ENCODE data around the gene WASF3. TPM values are rescaled to one million over a fixed set of nuclear protein-coding genes. Genes with fewer than 3 reads are reported as not detected.

Gene WASF3
- total RNA-seq, 1 experiment from 2014 or later, result 0.31 TPM

DNA sequence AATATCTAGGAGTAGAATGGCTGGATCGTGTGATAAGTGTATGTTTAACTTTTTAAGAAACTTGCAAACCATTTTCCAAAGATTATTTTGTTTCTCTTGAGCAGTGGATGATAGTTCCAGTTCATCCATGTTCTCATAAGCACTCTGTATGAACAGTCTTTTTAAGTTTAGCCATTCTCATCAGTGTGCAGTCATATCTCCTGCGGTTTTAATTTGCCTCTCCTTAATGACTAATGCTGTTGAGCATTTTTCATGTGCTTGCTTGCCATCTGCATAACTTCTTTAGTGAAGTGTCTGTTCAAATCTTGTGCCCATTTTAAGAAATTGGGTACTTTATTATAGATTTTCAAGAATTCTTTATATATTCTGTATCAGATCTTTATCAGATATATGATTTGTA, 58.6 kb downstream of the WASF3 start:
- no peaks in the 10 kb centered on the region for H3F3A ChIP-seq (ENCODE audit: insufficient read depth, low read depth)
- BruUV-seq (replicated peaks), result no TSS peak
- H3K4me2 ChIP-seq, result no peak overlapping the region
- no peaks in the 10 kb centered on the region for H3K9me2 ChIP-seq (ENCODE audit: insufficient read depth)
- no peak overlapping the region for H3K4me3 ChIP-seq
- CTCF ChIA-PET, result no interaction called here
- no peaks in the 10 kb centered on the region for H3K36me3 ChIP-seq (ENCODE audit: low read depth)
- H3K4me1 ChIP-seq (replicated peaks; ENCODE audit: insufficient read depth), result no peaks in the 10 kb centered on the region
- DNase-seq, result no peak
- no peaks in the 10 kb centered on the region for H4K20me1 ChIP-seq (ENCODE audit: insufficient read depth)
- H3K79me2 ChIP-seq (ENCODE audit: low read depth), result no peaks in the 10 kb centered on the region
- no peak overlapping the region for H3K27ac ChIP-seq
- no peaks in the 10 kb centered on the region; the same call in 1 of the 2 replicates for H3K9me3 ChIP-seq (ENCODE audit: insufficient read depth, low read depth)
- intact Hi-C loops (cut with micrococcal nuclease; ENCODE audit: unreplicated experiment), result no loop called here
- TF ChIP-seq CTCF (conservative IDR thresholded peaks at IDR 0.05) (no peak), EZH2 (IDR thresholded peaks at IDR 0.05; ENCODE audit: low read depth) (no peak)
- H2AFZ ChIP-seq, result no peak overlapping the region
- POLR2A ChIA-PET (ENCODE audit: unreplicated experiment), result no interaction called here
- H3K27me3 ChIP-seq (ENCODE audit: insufficient read depth, low read depth), result no peaks in the 10 kb centered on the region

GRCh38 chr13:26618726-26619125, 61.2 kb downstream of the WASF3 start:
- TF ChIP-seq CTCF (conservative IDR thresholded peaks at IDR 0.05), result no peak
- no peak for TF ChIP-seq EZH2 (IDR thresholded peaks at IDR 0.05; ENCODE audit: low read depth)
- ChIA-PET POLR2A (ENCODE audit: unreplicated experiment) (no interaction called here), CTCF (no interaction called here)
- Histone ChIP-seq H3K9me3 (ENCODE audit: insufficient read depth, low read depth) (no peaks in the 10 kb centered on the region; the same call in 1 of the 2 replicates), H3K4me3 (no peak overlapping the region), H3F3A (ENCODE audit: insufficient read depth, low read depth) (no peaks in the 10 kb centered on the region), H3K36me3 (ENCODE audit: low read depth) (no peaks in the 10 kb centered on the region), H3K27ac (no peak overlapping the region), H3K4me1 (replicated peaks; ENCODE audit: insufficient read depth) (no peaks in the 10 kb centered on the region), H3K79me2 (ENCODE audit: low read depth) (no peaks in the 10 kb centered on the region), H3K4me2 (no peak overlapping the region), H3K9me2 (ENCODE audit: insufficient read depth) (no peaks in the 10 kb centered on the region), H4K20me1 (ENCODE audit: insufficient read depth) (no peaks in the 10 kb centered on the region), H2AFZ (no peak overlapping the region), H3K27me3 (ENCODE audit: insufficient read depth, low read depth) (no peaks in the 10 kb centered on the region)
- no TSS peak for BruUV-seq (replicated peaks)
- no peak for DNase-seq
- intact Hi-C loops (cut with micrococcal nuclease; ENCODE audit: unreplicated experiment), result no loop called here

- CTCF ChIA-PET, result no interaction called here
- Histone ChIP-seq H2AFZ (no peak overlapping the region), H3K27me3 (ENCODE audit: insufficient read depth, low read depth) (no peaks in the 10 kb centered on the region), H3F3A (ENCODE audit: insufficient read depth, low read depth) (no peaks in the 10 kb centered on the region), H3K36me3 (ENCODE audit: low read depth) (no peaks in the 10 kb centered on the region), H3K4me3 (no peak overlapping the region), H4K20me1 (ENCODE audit: insufficient read depth) (no peaks in the 10 kb centered on the region), H3K27ac (no peak overlapping the region), H3K9me2 (ENCODE audit: insufficient read depth) (no peaks in the 10 kb centered on the region), H3K79me2 (ENCODE audit: low read depth) (no peaks in the 10 kb centered on the region), H3K4me2 (no peak overlapping the region), H3K9me3 (ENCODE audit: insufficient read depth, low read depth) (0 out of 2 replicates have a peak, but pooled peaks cover 4% of the 10 kb centered on the region), H3K4me1 (replicated peaks; ENCODE audit: insufficient read depth) (no peaks in the 10 kb centered on the region)
- no peak for TF ChIP-seq CTCF (conservative IDR thresholded peaks at IDR 0.05)
- no peak for TF ChIP-seq EZH2 (IDR thresholded peaks at IDR 0.05; ENCODE audit: low read depth)
- intact Hi-C loops (cut with micrococcal nuclease; ENCODE audit: unreplicated experiment), result no loop called here
- POLR2A ChIA-PET (ENCODE audit: unreplicated experiment), result no interaction called here
- no TSS peak for BruUV-seq (replicated peaks)
- DNase-seq, result no peak
Observed at GRCh38 chr13:26619358-26619757, 61.9 kb downstream of the WASF3 start.
